Esophagus muscularis mucosa (tissue), 4 donors: Measurements from ENCODE around the gene NFKBIL1. TPM values are rescaled to one million over a fixed set of nuclear protein-coding genes. Genes with fewer than 3 reads are reported as not detected.
A peak's percentile ranks its signal among the peaks of the same experiment; 100 is the strongest.

Experiments
- DNase-seq: peaks from one replicate; pipeline ENCODE4 v3.0.0-alpha.2; 2017; ENCODE audit errors: extremely low spot score
- H3K27ac ChIP-seq, 4 donors: fragments of 200-600 bp; sonication (generic); replicated peaks in 1 of 4; 1 replicate in 3 of 4; 2 replicates in 1 of 4; pipeline ENCODE4 v1.5.1; 2016 to 2019; ENCODE audit warnings: mild to moderate bottlenecking in 1 of 4
- H3K27me3 ChIP-seq, 4 donors: fragments of 200-600 bp; sonication (generic); one replicate each; pipeline versions ENCODE4 v1.5.1 to v1.6.0; 2016 to 2019
- H3K36me3 ChIP-seq, 4 donors: fragments of 200-600 bp; sonication (generic); one replicate each; pipeline ENCODE4 v1.5.1; 2016 to 2019
- H3K4me1 ChIP-seq, 4 donors: fragments of 200-600 bp; sonication (generic); one replicate each; pipeline ENCODE4 v1.5.1; 2016 to 2019
- H3K4me3 ChIP-seq, 4 donors: fragments of 200-600 bp; sonication (generic); 1 replicate in 2 of 4; 2 replicates in 2 of 4; pipeline ENCODE4 v1.5.1; 2016 to 2019; ENCODE audit warnings: mild to moderate bottlenecking in 4 of 4, moderate library complexity in 1 of 4
- H3K9me3 ChIP-seq, 4 donors: fragments of 200-600 bp; sonication (generic); 1 replicate in 3 of 4; 2 replicates in 1 of 4; pipeline ENCODE4 v1.5.1; 2016 to 2019
- EP300 ChIP-seq: sonication (generic); formaldehyde crosslinking; IDR thresholded peaks from one replicate; pipeline ENCODE4 v1.6.1; 2017; ENCODE audit warnings: antibody characterized with exemption
- POLR2A ChIP-seq: fragments of 450-650 bp; IDR thresholded peaks from one replicate; pipeline ENCODE4 v1.6.1; 2017; ENCODE audit warnings: antibody characterized with exemption, moderate library complexity, mild to moderate bottlenecking, low read depth
- POLR2AphosphoS5 ChIP-seq, 2 donors: sonication (generic); formaldehyde crosslinking; IDR thresholded peaks; one replicate each; pipeline ENCODE4 v1.6.1; 2017; ENCODE audit warnings: antibody characterized with exemption in 2 of 2
- WGBS: methylation state at CpG from one replicate; pipeline ENCODE4 v1.1.5; 2018; 5-methylcytosine and 5-hydroxymethylcytosine counted together
- intact Hi-C: fragments of 100-400 bp; cut with DNase I; formaldehyde crosslinking; loops from one replicate; pipeline ENCODE4 v1.15.1; 2023
- total RNA-seq, 4 donors: library from RNA; depleted of rRNA; stranded (reverse); fragments of >200 nt; gene quantifications; one replicate each; pipeline versions ENCODE4 v1.1.0 to v1.2.1, GENCODE V29; 2016
- TF ChIP-seq, protein P1 (sequence below), 3 experiments: fragments of 200-600 bp in 2 of 3; fragments of 450-650 bp in 1 of 3; sonication (generic) in 2 of 3; IDR thresholded peaks; one replicate each; pipeline ENCODE4 v1.5.1; 2017 to 2019; ENCODE audit warnings: antibody characterized with exemption in 3 of 3, mild to moderate bottlenecking in 2 of 3, moderate library complexity in 1 of 3

NFKBIL1 gene
- total RNA-seq, 4 donors from 2014 or later, result 24.4 to 42.6 (median 29.6) TPM

DNA sequence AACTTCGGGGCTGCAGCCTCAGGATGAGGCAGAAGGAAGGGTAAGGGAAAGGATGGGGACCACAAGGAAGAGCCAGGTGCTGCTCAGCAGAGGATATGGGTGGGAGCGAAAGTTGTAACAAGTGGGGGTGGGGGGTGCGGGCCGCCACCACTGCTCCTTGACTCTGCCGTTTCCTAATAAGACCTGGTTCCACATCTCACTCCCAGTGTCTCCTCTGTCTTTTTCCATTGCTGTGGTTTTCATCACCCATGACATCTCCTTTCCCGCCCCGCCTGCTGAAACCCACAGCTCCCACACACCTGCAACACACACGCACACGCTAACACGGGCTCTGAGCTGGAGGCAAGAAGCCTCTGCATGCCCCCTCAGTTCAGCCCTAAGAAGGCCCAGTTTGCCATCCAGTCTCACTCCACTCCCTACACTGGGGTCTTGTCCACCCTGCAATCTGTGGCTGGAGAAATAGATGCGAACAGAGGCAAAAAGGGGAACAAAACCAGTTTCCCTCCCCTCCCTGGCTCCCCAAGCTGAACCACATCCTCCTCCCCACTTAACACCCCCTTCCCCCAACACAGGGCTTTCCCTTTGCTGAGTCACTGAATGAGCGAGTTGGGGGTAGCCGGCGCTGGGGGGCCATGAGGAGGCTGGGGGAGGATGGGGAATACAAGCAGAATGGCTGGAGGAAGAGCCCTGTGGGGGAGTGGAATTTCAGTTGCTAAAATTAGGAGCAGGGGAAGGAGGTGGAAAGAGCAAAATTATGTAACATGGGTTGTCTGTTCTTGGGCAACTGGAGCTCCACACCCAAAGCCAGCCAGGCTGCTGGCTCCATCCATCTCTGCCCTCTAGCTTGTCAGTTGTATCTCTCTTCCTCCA lies 11.5 kb downstream of the NFKBIL1 start:
- Histone ChIP-seq H3K36me3 (peaks cover 23 to 65% (median 40%) of the 10 kb centered on the region in 4 donors), H3K27me3 (no peaks in the 10 kb centered on the region), H3K9me3 (no peaks in the 10 kb centered on the region), H3K4me3 (no peak overlapping the region), H3K27ac (peak overlapping the region; percentile 28 to 60 (median 50)), H3K4me1 (peaks cover 33 to 46% (median 39%) of the 10 kb centered on the region in 4 donors)
- WGBS, result 79% methylated on average over 14 of the region's 14 CpGs
- TF ChIP-seq POLR2AphosphoS5 (IDR thresholded peaks at IDR 0.05) (no peak), POLR2A (no peak), EP300 (no peak)
- TF ChIP-seq, protein P1, sequence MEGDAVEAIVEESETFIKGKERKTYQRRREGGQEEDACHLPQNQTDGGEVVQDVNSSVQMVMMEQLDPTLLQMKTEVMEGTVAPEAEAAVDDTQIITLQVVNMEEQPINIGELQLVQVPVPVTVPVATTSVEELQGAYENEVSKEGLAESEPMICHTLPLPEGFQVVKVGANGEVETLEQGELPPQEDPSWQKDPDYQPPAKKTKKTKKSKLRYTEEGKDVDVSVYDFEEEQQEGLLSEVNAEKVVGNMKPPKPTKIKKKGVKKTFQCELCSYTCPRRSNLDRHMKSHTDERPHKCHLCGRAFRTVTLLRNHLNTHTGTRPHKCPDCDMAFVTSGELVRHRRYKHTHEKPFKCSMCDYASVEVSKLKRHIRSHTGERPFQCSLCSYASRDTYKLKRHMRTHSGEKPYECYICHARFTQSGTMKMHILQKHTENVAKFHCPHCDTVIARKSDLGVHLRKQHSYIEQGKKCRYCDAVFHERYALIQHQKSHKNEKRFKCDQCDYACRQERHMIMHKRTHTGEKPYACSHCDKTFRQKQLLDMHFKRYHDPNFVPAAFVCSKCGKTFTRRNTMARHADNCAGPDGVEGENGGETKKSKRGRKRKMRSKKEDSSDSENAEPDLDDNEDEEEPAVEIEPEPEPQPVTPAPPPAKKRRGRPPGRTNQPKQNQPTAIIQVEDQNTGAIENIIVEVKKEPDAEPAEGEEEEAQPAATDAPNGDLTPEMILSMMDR (IDR thresholded peaks at IDR 0.05), result no peak
- intact Hi-C loops, result no loop called here
- DNase-seq, result no peak

DNA sequence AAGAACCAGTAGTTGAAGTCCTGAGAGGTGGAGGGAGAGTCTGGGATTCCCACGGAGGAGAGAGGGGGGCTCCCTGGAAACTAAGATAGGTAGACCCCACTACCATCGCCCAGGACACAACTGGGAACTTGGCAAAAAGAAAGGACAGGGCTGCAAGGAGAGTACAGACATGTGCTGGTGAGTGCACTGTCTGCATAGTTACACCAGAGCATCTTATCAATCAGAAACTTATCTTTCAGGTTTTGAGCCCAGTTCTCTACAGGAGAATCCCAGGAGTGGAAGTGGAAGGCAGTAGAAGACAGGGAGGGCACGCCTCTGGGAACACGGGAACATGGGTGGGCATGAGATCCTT lies 12.2 kb downstream of the NFKBIL1 start:
- DNase-seq, result no peak
- H3K9me3 ChIP-seq, result no peaks in the 10 kb centered on the region
- no peak overlapping the region for H3K4me3 ChIP-seq
- intact Hi-C loops, result no loop called here
- H3K36me3 ChIP-seq, result peaks cover 19 to 58% (median 38%) of the 10 kb centered on the region in 4 donors
- H3K27me3 ChIP-seq, result no peaks in the 10 kb centered on the region
- peak overlapping the region; percentile 28 to 60 (median 50) for H3K27ac ChIP-seq
- H3K4me1 ChIP-seq, result peaks cover 33 to 46% (median 39%) of the 10 kb centered on the region in 4 donors
- 68% methylated on average over 3 of the region's 4 CpGs for WGBS
- TF ChIP-seq POLR2AphosphoS5 (IDR thresholded peaks at IDR 0.05) (no peak), POLR2A (no peak), EP300 (no peak)
- TF ChIP-seq, protein P1 (IDR thresholded peaks at IDR 0.05), result no peak

DNA sequence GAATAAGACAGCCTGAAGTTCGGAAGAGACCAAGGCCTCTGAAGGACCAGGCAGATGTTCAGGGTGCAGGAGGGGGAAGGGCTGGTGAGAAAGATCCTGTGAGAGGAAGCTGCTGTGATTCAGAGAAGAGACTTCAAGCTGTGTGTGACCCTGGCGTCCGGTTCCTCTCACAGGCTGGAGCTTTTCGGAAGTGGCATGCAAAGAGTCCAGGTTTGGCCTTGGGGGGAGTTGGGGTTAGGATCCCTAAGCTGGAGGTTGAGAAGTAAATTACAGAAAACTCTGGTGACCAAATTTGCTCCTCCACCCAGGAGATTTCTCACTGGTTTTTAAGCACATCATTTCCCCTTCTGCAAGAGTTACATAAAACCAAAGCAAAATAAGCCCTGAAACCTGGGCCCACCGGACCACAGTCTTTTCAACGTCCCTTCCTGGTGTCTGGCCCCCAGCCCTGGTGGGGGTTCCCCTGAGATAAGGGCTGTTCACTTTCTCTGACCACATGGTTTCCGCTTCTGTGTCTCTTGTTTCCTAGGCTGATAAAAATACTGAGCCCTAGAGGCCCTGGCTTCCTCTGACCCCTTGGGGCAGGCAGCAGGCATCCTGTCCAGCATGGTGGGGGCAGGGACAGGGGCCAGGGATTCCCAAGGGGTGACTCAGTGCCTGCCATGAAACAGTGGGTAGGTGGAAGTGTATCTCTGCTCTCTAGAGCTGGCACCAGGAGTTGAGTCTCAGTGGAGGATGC lies 12.7 kb downstream of the NFKBIL1 start:
- peak; percentile 58 for TF ChIP-seq POLR2AphosphoS5 (IDR thresholded peaks at IDR 0.05)
- TF ChIP-seq, protein P1 (IDR thresholded peaks at IDR 0.05), result no peak
- H3K4me1 ChIP-seq, result peaks cover 33 to 46% (median 39%) of the 10 kb centered on the region in 4 donors
- H3K27ac ChIP-seq, result peak overlapping the region; percentile 28 to 60 (median 50)
- H3K36me3 ChIP-seq, result peaks cover 19 to 52% (median 38%) of the 10 kb centered on the region in 4 donors
- H3K9me3 ChIP-seq, result no peaks in the 10 kb centered on the region
- 59% methylated on average over 5 of the region's 7 CpGs for WGBS
- intact Hi-C loops, result no loop called here
- H3K4me3 ChIP-seq, result no peak overlapping the region
- H3K27me3 ChIP-seq, result no peaks in the 10 kb centered on the region
- DNase-seq, result no peak

DNA sequence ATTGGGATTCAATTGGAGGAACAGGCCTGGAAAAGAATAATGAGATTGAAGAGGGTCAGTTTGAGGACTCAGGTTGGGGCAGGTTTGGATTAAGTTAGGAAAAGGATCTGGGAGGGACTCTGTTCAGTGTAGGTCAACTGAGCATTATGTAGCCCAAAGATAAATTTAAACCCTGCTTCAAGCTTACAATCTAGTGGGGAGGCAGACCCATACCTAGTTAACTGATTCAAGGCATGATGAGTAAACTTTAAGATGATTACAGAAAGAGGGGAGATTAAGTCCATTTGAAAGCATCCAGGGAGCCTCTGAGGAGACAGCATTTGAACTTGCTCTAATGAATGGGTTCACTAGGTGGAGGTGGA lies 13.3 kb downstream of the NFKBIL1 start:
- Histone ChIP-seq H3K27ac (peak overlapping the region; percentile 28 to 60 (median 50)), H3K36me3 (peaks cover 19 to 47% (median 35%) of the 10 kb centered on the region in 4 donors), H3K4me1 (peaks cover 33 to 46% (median 39%) of the 10 kb centered on the region in 4 donors), H3K4me3 (no peak overlapping the region), H3K9me3 (no peaks in the 10 kb centered on the region), H3K27me3 (peaks cover 0 to 3% (median 0%) of the 10 kb centered on the region in 4 donors)
- TF ChIP-seq, protein P1 (IDR thresholded peaks at IDR 0.05), result no peak
- TF ChIP-seq POLR2AphosphoS5 (IDR thresholded peaks at IDR 0.05), result no peak
- no peak for TF ChIP-seq EP300
- no peak for TF ChIP-seq POLR2A
- no peak for DNase-seq
- intact Hi-C loops, result no loop called here
